H9 (cell line): ENCODE measurements around the gene PJA2. TPM values are rescaled to one million over a fixed set of nuclear protein-coding genes. Genes with fewer than 3 reads are reported as not detected.

Experiments used
- DNase-seq: peaks from one replicate; pipeline ENCODE4 v3.0.0-alpha.2; 2017
- H2AFZ ChIP-seq: one replicate; pipeline ENCODE4 v1.6.1; 2013; ENCODE audit warnings: mild to moderate bottlenecking, low read length, control low read depth, moderate library complexity
- H2AK5ac ChIP-seq: 2 replicates; pipeline ENCODE4 v1.6.1; 2013; ENCODE audit warnings: low read length, control low read depth, mixed read lengths; ENCODE audit not compliant: insufficient read length
- H2BK120ac ChIP-seq: one replicate; pipeline ENCODE4 v1.6.1; 2013; ENCODE audit warnings: low read depth, mild to moderate bottlenecking, low read length, control low read depth, inconsistent platforms; ENCODE audit not compliant: poor library complexity, severe bottlenecking
- H2BK12ac ChIP-seq: 2 replicates; pipeline ENCODE4 v1.6.1; 2013; ENCODE audit warnings: low read length, control low read depth, mixed read lengths, low read depth; ENCODE audit not compliant: insufficient read length
- H2BK15ac ChIP-seq: 2 replicates; pipeline ENCODE4 v1.6.1; 2013; ENCODE audit warnings: low read depth, low read length, control low read depth
- H2BK20ac ChIP-seq: one replicate; pipeline ENCODE4 v1.6.1; 2013; ENCODE audit warnings: low read depth, mild to moderate bottlenecking, low read length, control low read depth, inconsistent platforms; ENCODE audit not compliant: poor library complexity, severe bottlenecking
- H2BK5ac ChIP-seq: 2 replicates; pipeline ENCODE4 v1.6.1; 2013; ENCODE audit warnings: low read length, control low read depth, mixed read lengths; ENCODE audit not compliant: insufficient read length
- H3K14ac ChIP-seq: 2 replicates; pipeline ENCODE4 v1.6.1; 2013; ENCODE audit warnings: low read length, control low read depth; ENCODE audit not compliant: insufficient read depth
- H3K18ac ChIP-seq: 2 replicates; pipeline ENCODE4 v1.6.1; 2013; ENCODE audit warnings: low read depth, mild to moderate bottlenecking, mixed read lengths, low read length, control low read depth; ENCODE audit not compliant: insufficient read length
- H3K23ac ChIP-seq: 2 replicates; pipeline ENCODE4 v1.6.1; 2013; ENCODE audit warnings: low read length, control low read depth, mixed read lengths, low read depth; ENCODE audit not compliant: insufficient read length
- H3K23me2 ChIP-seq: 2 replicates; pipeline ENCODE4 v1.6.1; 2013; ENCODE audit warnings: low read depth, mild to moderate bottlenecking, mixed read lengths, low read length, control low read depth; ENCODE audit not compliant: insufficient read length, poor library complexity, severe bottlenecking
- H3K27ac ChIP-seq: 2 replicates; pipeline ENCODE4 v1.5.1; 2013; ENCODE audit warnings: low read length, control low read depth, mixed read lengths, low read depth; ENCODE audit not compliant: insufficient read length
- H3K27me3 ChIP-seq: 2 replicates; pipeline ENCODE4 v1.6.1; 2013; ENCODE audit warnings: low read length, control low read depth, inconsistent platforms; ENCODE audit not compliant: insufficient read depth
- H3K4ac ChIP-seq: 2 replicates; pipeline ENCODE4 v1.6.1; 2013; ENCODE audit warnings: low read depth, mild to moderate bottlenecking, control low read depth, inconsistent platforms, low read length, moderate library complexity
- H3K4me1 ChIP-seq: 2 replicates; pipeline ENCODE4 v1.6.1; 2013; ENCODE audit warnings: low read length, control low read depth, inconsistent platforms; ENCODE audit not compliant: insufficient read depth
- H3K4me2 ChIP-seq: 2 replicates; pipeline ENCODE4 v1.6.1; 2013; ENCODE audit warnings: low read length, control low read depth, mixed read lengths; ENCODE audit not compliant: insufficient read length, insufficient read depth
- H3K56ac ChIP-seq: 2 replicates; pipeline ENCODE4 v1.6.1; 2013; ENCODE audit warnings: low read depth, mild to moderate bottlenecking, mixed read lengths, low read length, control low read depth; ENCODE audit not compliant: insufficient read length
- H3K79me1 ChIP-seq: 2 replicates; pipeline ENCODE4 v1.6.1; 2013; ENCODE audit warnings: low read depth, mild to moderate bottlenecking, moderate library complexity, low read length, control low read depth, inconsistent platforms; ENCODE audit not compliant: insufficient read depth, poor library complexity, severe bottlenecking
- H3K79me2 ChIP-seq: 2 replicates; pipeline ENCODE4 v1.6.1; 2013; ENCODE audit warnings: low read length, control low read depth, inconsistent platforms; ENCODE audit not compliant: insufficient read depth
- H3K9ac ChIP-seq: 2 replicates; pipeline ENCODE4 v1.6.1; 2013; ENCODE audit warnings: low read length, control low read depth, mixed read lengths; ENCODE audit not compliant: insufficient read length; ENCODE audit errors: extremely low read depth
- H3K9me3 ChIP-seq: one replicate; pipeline ENCODE4 v1.6.1; 2013; ENCODE audit warnings: low read depth, low read length, inconsistent platforms; ENCODE audit not compliant: control insufficient read depth
- H3T11ph ChIP-seq: one replicate; pipeline ENCODE4 v1.6.1; 2013; ENCODE audit warnings: mild to moderate bottlenecking, low read length, control low read depth, inconsistent platforms
- H4K20me1 ChIP-seq: one replicate; pipeline ENCODE4 v1.6.1; 2013; ENCODE audit not compliant: control insufficient read depth, insufficient read length, insufficient read depth
- H4K5ac ChIP-seq: 2 replicates; pipeline ENCODE4 v1.6.1; 2013; ENCODE audit warnings: low read depth, mild to moderate bottlenecking, mixed read lengths, low read length, control low read depth; ENCODE audit not compliant: insufficient read length
- H4K8ac ChIP-seq: replicated peaks from 2 replicates; pipeline ENCODE4 v1.6.1; 2013; ENCODE audit warnings: low read length, control low read depth, mixed read lengths, low read depth; ENCODE audit not compliant: insufficient read length
- H4K91ac ChIP-seq: 2 replicates; pipeline ENCODE4 v1.6.1; 2013; ENCODE audit warnings: low read depth, mild to moderate bottlenecking, moderate library complexity, mixed read lengths, low read length, control low read depth; ENCODE audit not compliant: insufficient read length
- H3K27ac Mint-ChIP-seq, 3 experiments: 2 replicates in 2 of 3; 3 replicates in 1 of 3; pipeline ENCODE4 v1.8.0; 2020 to 2021; ENCODE audit warnings: mixed read lengths in 3 of 3, mild to moderate bottlenecking in 1 of 3, moderate library complexity in 1 of 3
- H3K27me3 Mint-ChIP-seq: 2 replicates; pipeline ENCODE4 v1.8.0; 2021; ENCODE audit warnings: low read depth, mild to moderate bottlenecking, moderate library complexity, mixed read lengths
- H3K36me3 Mint-ChIP-seq, 3 experiments: 2 replicates in 2 of 3; 3 replicates in 1 of 3; pipeline ENCODE4 v1.8.0; 2020 to 2021; ENCODE audit warnings: low read depth in 3 of 3, mixed read lengths in 3 of 3; ENCODE audit not compliant: insufficient read depth in 1 of 3
- H3K4me1 Mint-ChIP-seq, 2 experiments: 2 replicates each; pipeline ENCODE4 v1.8.0; 2020; ENCODE audit warnings: mixed read lengths in 2 of 2
- H3K4me3 Mint-ChIP-seq, 2 experiments: 2 replicates in 1 of 2; 3 replicates in 1 of 2; pipeline ENCODE4 v1.8.0; 2020 to 2021; ENCODE audit warnings: mild to moderate bottlenecking in 2 of 2, mixed read lengths in 2 of 2, moderate library complexity in 1 of 2
- H3K9me3 Mint-ChIP-seq, 2 experiments: 2 replicates in 1 of 2; 3 replicates in 1 of 2; pipeline ENCODE4 v1.8.0; 2020; ENCODE audit warnings: mild to moderate bottlenecking in 2 of 2, mixed read lengths in 2 of 2, moderate library complexity in 1 of 2
- total RNA-seq: library from RNA; stranded (reverse); gene quantifications from 2 replicates; pipeline ENCODE4 v1.2.1, GENCODE V29; 2021
- TF ChIP-seq, protein P1 (sequence below): fragments of 200-600 bp; sonication (generic); conservative IDR thresholded peaks from 3 replicates; pipeline ENCODE4 v1.8.0; 2021; ENCODE audit warnings: antibody characterized with exemption, mild to moderate bottlenecking

Gene PJA2
- total RNA-seq, 1 experiment from 2014 or later, result 41.5 TPM

GRCh38 chr5:109413458-109413857 lies 3.7 kb upstream of the PJA2 start:
- H4K5ac ChIP-seq, result no peak overlapping the region
- peak overlapping the region; percentile 2 for H3K18ac ChIP-seq
- H3K9me3 Mint-ChIP-seq, result peaks cover 7 to 19% of the 10 kb centered on the region in 2 experiments; a peak in 4 of 5 replicates
- H4K8ac ChIP-seq, result no peak overlapping the region
- H3K27me3 ChIP-seq, result no peaks in the 10 kb centered on the region
- peaks cover 2% of the 10 kb centered on the region; the same call in 1 of the 2 replicates for H3K79me2 ChIP-seq
- no peak overlapping the region for H3K4me2 ChIP-seq
- no peak overlapping the region for H2AK5ac ChIP-seq
- H3K79me1 ChIP-seq, result no peaks in the 10 kb centered on the region
- peak overlapping the region; percentile 3 for H2AFZ ChIP-seq
- no peak overlapping the region for H3K23ac ChIP-seq
- no peaks in the 10 kb centered on the region for H3K4me1 ChIP-seq
- H3K14ac ChIP-seq, result peak overlapping the region; percentile 18; the same call in 1 of the 2 replicates
- no peak overlapping the region for H3K9ac ChIP-seq
- TF ChIP-seq, protein P1, sequence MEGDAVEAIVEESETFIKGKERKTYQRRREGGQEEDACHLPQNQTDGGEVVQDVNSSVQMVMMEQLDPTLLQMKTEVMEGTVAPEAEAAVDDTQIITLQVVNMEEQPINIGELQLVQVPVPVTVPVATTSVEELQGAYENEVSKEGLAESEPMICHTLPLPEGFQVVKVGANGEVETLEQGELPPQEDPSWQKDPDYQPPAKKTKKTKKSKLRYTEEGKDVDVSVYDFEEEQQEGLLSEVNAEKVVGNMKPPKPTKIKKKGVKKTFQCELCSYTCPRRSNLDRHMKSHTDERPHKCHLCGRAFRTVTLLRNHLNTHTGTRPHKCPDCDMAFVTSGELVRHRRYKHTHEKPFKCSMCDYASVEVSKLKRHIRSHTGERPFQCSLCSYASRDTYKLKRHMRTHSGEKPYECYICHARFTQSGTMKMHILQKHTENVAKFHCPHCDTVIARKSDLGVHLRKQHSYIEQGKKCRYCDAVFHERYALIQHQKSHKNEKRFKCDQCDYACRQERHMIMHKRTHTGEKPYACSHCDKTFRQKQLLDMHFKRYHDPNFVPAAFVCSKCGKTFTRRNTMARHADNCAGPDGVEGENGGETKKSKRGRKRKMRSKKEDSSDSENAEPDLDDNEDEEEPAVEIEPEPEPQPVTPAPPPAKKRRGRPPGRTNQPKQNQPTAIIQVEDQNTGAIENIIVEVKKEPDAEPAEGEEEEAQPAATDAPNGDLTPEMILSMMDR, result no peak
- H3K27ac Mint-ChIP-seq, result no peak overlapping the region
- H3K4ac ChIP-seq, result no peak overlapping the region; the same call in 1 of the 2 replicates
- peak overlapping the region; percentile 95 for H3T11ph ChIP-seq
- no peak overlapping the region for H2BK15ac ChIP-seq
- no peak overlapping the region for H4K91ac ChIP-seq
- peaks cover 22 to 26% of the 10 kb centered on the region in 2 experiments for H3K4me1 Mint-ChIP-seq
- no peak overlapping the region for H2BK12ac ChIP-seq
- H3K27ac ChIP-seq, result no peak overlapping the region
- H3K9me3 ChIP-seq, result no peaks in the 10 kb centered on the region
- H2BK20ac ChIP-seq, result no peak overlapping the region
- no peaks in the 10 kb centered on the region for H4K20me1 ChIP-seq
- H3K56ac ChIP-seq, result no peak overlapping the region
- H3K23me2 ChIP-seq, result peaks cover 6% of the 10 kb centered on the region
- DNase-seq, result no peak
- no peak overlapping the region for H3K4me3 Mint-ChIP-seq
- H3K27me3 Mint-ChIP-seq, result no peaks in the 10 kb centered on the region
- H3K36me3 Mint-ChIP-seq, result peaks cover 0 to 19% (median 1%) of the 10 kb centered on the region in 3 experiments; a peak in 3 of 7 replicates
- no peak overlapping the region for H2BK120ac ChIP-seq
- H2BK5ac ChIP-seq, result no peak overlapping the region
